ENCODE measurements around the gene TPT1.

DNA sequence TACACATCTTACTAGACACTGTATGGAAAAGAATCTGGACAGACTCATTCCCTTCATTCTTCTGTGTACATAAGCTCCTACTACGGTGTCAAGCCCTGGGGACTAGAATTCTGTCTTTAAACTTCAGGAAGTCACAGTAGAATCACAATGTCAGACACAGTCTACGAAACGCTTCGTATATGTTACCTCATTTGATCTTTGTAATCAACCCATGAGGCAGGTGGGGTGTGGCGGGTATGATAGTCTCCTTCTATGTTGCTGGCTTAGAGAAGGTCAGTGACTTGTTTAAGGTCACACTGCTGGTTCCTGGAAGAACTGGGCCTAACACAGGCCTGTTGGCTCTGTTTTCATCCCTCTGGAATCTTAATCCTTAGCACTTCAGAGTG lies 32.2 kb upstream of the TPT1 start:
- TF ChIP-seq NFYB (IDR thresholded peaks at IDR 0.05; ENCODE audit: extremely low read depth, insufficient read length) (no peak), POLR2A (conservative IDR thresholded peaks at IDR 0.05) (no peak), ZBTB8A (IDR thresholded peaks at IDR 0.05; ENCODE audit: partially characterized antibody) (no peak), ZNF140 (CRISPR knock-in tag; IDR thresholded peaks at IDR 0.05) (no peak)
- TF ChIP-seq, protein P1, sequence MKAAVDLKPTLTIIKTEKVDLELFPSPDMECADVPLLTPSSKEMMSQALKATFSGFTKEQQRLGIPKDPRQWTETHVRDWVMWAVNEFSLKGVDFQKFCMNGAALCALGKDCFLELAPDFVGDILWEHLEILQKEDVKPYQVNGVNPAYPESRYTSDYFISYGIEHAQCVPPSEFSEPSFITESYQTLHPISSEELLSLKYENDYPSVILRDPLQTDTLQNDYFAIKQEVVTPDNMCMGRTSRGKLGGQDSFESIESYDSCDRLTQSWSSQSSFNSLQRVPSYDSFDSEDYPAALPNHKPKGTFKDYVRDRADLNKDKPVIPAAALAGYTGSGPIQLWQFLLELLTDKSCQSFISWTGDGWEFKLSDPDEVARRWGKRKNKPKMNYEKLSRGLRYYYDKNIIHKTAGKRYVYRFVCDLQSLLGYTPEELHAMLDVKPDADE (conservative IDR thresholded peaks at IDR 0.05; ENCODE audit: control insufficient read depth, low read depth, low read length) = no peak
- TF ChIP-seq, protein P2, sequence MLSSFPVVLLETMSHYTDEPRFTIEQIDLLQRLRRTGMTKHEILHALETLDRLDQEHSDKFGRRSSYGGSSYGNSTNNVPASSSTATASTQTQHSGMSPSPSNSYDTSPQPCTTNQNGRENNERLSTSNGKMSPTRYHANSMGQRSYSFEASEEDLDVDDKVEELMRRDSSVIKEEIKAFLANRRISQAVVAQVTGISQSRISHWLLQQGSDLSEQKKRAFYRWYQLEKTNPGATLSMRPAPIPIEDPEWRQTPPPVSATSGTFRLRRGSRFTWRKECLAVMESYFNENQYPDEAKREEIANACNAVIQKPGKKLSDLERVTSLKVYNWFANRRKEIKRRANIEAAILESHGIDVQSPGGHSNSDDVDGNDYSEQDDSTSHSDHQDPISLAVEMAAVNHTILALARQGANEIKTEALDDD (IDR thresholded peaks at IDR 0.05) = no peak
- TF ChIP-seq, protein P3, sequence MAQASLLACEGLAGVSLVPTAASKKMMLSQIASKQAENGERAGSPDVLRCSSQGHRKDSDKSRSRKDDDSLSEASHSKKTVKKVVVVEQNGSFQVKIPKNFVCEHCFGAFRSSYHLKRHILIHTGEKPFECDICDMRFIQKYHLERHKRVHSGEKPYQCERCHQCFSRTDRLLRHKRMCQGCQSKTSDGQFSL (CRISPR knock-in tag; IDR thresholded peaks at IDR 0.05) = no peak
- TF ChIP-seq, protein P3 (tag; IDR thresholded peaks at IDR 0.05) = no peak
